GM19328 (cell line): ENCODE measurements around the gene AP3B1.

Source experiments
- ATAC-seq: cut with Tn5 transposase; IDR thresholded peaks from one replicate; pipeline ENCODE4 v1.9.1; 2021; ENCODE audit warnings: mild to moderate bottlenecking, moderate library complexity; ENCODE audit not compliant: unreplicated experiment

AP3B1 gene

DNA sequence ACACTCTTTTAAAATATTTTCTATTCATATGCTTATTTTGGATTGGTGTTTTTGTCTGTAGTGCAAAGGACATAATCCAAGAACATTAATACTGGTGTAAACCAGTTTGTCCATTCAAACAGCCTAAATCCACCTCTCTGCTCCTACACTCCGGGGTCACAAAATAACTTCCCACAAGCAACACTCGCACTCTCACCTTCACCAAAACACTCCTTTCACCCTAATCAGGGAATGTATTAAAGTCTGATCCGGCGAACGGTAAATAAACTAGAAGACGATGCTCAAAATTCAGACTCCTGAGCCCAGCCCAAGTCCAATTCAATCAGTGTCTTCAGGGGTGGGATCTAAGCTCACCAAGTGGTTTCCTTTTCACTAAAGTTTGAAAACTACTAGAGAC lies 649 bp downstream of the AP3B1 start:
- ATAC-seq: no peak

DNA sequence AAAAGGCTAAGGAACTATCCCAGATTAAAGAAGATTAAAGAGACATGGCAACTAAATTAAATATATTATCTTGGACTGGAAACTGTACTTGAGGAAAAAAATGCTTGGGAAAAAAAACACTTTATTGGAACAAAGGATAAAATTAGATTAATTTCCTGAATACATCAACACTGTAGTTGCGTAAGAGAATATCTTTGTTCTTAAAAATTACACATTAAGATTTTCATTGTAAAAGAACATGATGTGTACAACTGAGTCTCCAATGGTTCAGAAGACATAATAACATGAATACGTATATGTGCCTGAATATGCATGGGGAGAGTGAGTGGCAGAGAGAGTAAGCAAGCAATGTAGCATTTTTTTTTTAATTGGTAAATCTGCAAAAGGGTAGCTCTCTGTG lies 2.8 kb downstream of the AP3B1 start:
- ATAC-seq: no peak

DNA sequence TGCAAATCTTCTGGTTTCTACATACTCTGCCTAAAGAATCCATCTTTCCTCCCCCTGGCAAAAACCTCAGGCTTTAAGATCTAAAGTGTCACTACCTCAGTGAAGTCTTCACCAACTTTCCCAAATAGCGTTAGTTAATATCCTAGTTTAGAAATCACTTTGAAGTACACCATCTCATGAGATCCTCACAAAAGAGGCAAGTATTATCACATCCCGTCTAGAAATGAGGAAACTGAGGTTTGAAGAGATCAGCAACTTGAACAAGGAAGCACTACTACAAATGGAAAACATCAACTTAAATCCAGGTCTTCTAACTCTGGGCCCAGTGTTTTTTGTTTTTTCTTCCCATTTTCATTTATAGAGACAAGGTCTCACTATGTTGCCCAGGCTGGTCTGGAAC lies 4.6 kb downstream of the AP3B1 start:
- no peak for ATAC-seq

DNA sequence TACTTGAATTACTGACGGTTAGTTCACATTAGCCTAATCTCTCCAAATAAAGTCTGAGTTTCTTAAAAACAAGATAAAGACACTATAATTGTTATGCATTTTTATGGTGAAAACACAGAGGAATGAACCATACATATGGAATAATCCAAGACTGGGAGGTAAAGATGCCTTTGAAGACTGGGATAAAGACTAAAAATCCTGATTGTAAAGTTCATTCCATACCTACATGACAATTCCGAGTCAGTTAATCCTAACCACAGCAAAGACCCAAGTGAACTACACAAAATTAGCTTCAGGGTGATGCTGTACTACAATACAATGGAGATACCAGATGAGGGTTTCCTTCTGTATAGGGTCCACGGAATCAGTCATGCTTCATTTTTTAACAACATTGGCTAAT lies 6.3 kb downstream of the AP3B1 start:
- no peak for ATAC-seq

DNA sequence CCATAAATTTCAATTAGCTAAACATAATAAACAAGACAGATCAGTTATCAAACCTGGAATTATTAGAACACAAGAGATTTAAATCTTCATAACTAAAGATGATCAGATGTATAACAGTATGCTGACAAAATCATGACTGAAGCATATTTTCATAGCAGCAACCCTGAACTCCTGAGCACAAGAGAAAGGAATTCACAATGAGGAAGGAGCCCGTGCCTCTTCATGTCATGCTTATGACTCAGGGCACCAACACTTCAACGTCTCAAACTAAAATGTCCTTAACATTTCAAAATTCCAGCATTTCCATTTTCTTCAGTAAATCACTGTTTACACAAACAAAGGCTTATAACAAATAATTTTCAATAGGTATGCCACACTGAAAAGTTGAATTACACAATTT lies 6.7 kb downstream of the AP3B1 start:
- no peak for ATAC-seq

DNA sequence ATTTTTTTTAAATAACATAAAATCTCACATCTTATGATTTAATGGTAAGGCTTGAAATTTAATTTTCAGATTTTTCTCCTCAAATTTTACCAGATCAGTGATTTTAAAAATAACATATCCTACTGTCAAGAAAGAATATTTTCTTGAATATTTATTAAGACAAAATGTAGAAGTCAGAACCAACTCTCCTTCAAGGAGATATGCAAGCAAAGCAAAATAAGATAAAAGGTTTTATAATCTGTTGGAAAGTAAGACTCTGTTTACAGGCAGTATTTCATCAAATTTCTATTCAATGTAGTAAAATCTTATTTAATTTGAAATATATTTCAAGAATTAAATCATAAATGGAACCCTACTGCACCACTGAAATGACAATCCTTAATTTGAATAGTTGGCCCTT lies 7.3 kb downstream of the AP3B1 start:
- no peak for ATAC-seq

DNA sequence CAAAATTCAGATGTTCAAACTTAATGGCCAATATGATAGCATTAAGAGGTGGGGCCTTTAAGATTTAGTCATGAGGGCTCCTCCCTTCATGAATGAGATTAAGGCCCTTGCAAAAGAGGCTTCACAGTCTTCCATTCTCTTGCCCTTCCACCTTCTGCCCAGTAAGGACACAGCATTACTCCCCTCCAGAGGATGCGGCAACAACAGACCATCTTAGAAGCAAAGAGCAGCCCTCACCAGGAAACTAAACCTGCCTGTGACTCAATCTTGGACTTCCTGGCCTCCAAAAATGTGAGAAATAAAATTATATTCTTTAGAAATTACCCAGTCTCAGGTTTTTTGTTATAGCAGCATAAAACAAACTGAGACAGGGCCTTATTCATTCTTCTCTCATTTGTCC lies 8.2 kb downstream of the AP3B1 start:
- ATAC-seq: no peak

DNA sequence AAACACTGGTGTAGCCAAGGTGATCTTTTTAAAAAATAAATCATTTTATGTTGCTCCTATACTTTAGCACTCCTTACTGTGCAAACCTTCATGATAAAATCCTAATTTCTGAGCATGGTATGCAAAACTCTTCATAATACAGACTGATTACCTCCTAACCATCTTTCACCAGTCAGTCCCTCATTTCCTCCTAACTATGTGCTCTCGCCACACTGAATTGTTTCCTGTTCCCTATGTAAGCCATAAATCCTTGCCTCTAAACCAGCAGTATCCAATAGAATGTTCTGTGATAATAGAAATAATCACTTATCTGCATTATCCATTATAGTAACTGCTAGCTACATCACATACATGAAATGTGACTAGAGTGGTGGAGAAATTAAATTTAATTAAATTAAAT lies 10.7 kb downstream of the AP3B1 start:
- ATAC-seq: no peak

DNA sequence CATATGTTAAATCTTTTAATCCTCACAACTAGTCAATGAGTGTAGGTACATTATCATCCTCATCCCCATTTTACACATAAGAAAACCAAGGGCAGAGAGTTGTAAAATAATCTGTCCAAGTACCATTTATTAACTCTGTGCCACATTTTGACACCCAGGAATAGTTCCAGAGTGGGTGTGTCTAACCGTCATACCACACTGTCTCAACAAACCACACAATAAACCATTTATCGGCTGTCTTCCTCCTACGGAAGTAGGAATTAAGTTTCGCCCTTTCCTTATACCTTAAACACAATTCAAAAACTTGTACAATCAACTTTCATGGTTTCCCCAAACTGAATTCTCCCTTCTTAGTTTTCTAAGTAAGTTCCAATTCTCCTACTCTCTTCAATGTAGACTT lies 11.4 kb downstream of the AP3B1 start:
- no peak for ATAC-seq

DNA sequence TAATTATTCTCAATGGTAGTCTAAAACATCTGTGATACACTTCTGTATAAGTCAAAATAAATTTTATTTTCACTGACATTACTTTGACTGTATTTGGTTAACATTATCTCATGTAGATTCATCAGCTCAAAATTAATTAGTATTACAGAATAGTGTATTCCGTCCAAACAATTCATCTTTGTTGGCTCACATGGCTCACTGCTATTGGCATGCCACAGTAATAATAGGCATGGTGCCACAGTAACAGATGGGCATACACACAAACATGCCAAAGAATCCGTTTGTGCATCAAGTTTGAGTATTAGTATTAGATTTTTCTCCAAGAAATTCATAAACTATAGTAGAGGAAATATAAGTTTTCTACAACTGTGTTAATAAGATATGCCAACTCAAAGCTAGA lies 14.2 kb downstream of the AP3B1 start:
- no peak for ATAC-seq

DNA sequence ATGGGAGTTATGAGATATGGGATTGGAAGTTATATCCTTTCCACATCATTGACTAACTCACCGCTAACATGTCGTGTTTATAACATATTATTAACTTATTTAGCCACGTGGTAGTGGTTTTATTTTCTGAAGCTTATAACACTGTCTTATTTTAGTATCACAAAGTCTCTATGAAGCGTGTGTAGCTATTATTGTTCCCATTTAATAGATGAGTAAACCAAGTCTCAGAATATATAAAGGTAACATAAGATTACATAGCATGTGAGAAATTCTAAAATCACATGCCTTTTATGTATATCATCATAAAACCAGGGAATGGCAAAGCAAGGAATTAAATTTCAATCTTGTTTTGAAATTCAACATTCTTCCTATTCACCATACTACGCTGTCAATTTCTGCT lies 15.3 kb downstream of the AP3B1 start:
- no peak for ATAC-seq

DNA sequence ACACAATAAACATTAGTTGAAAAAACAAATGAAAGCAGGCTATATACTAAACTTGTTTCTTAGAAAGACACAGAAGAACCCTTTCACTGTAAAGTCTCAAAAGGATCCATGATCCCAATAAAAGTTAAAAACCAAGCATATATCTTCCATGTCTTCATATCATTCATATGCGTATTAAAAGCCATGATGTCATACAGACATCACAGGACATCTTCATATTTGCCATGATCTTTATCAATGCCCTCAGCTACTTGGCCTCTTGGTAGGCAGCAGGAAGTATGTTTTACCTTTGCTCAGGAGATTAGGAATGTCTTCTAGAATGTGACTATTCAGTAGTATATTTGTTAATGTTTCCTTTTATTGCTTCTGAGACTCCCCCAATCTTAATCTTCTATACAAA lies 16.8 kb downstream of the AP3B1 start:
- no peak for ATAC-seq

DNA sequence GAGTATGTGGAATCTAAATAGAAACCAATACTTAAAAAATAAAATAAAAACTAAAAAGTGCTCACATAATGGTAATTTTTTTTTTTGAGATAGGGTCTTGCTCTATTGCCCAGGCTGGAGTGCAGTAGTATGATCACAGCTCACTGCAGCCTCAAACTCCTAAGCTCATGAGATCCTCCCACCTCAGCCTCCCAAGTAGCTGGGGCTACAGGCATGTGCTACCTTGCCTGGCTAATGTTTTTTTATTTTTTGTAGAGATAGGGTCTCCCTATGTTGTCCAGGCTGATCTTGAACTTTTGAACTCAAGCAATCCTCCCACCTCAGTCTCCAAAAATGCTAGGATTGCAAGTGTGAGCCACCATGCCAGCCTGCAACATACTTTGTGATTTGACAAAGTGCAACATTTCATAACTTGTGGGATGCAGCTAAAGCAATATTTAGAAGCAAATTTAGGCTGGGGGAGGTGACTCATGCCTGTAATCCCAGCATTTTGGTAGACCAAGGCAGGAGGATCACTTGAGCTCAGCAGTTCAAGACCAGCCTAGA lies 18.4 kb downstream of the AP3B1 start:
- no peak for ATAC-seq

DNA sequence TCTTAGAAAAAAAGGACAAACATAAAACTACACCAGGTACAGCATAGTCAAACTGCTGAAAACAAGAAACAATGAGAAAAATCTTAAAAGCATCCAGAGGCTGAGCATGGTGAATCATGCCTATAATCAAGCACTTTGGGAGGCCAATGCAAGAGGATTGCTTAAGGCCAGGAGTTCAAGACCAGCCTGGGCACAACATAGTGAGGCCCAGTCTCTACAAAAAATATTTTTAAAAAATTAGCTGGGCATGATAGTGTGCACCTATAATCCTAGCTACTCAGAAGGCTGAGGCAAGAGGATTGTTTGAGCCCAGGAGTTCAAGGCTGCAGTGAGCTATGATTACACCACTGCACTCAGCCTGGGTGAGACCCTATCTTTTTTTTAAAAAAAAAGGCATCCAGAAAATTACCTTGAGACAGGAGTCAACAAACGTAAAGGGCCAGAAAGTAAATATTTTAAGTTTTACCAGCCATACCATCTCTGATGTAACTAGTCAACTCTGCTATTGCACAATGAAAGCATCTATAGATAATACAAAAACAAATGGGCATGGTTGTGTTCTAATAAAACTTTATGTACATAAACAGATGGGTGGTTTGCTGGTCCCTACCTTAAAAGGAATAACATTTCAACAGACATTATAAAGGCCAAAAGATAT lies 19.8 kb downstream of the AP3B1 start:
- no peak for ATAC-seq

DNA sequence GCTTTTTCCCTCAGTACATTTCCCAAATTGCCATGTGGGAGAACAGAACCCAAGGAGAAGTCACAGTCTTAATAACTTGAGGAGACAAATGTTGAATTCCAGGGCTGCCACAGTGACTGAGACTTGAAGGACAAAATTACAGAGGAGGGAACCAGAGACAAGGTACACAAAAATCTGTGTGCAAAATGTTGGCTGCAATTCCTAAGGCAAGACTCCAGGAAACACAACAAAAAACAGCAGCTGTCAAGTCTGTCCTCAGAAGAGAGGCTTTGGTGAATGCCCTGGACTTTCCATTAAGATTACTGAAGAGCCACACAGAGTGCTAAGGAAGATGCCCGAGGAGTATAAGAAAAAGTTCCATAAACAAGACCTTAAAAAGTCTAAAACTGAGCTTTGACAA lies 21.1 kb downstream of the AP3B1 start:
- ATAC-seq: no peak

DNA sequence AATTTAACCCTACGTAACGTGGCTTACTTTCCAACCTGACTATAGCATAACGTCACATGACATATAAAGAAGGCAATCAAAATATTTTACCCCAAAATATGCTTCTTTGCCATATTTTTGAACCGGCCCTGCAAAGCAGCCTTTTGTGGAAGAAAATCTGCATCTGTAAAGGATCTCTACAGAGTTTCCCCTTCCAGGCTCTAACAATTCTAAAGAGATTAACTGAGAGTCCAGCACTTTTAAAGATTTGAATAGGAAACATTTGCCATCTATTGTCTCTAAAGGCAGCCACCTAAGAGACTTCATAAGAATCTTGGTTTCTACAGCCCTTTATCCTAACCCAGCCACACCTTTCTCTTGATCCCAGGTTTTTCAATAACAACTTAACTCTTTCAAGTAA lies 22.7 kb downstream of the AP3B1 start:
- no peak for ATAC-seq

DNA sequence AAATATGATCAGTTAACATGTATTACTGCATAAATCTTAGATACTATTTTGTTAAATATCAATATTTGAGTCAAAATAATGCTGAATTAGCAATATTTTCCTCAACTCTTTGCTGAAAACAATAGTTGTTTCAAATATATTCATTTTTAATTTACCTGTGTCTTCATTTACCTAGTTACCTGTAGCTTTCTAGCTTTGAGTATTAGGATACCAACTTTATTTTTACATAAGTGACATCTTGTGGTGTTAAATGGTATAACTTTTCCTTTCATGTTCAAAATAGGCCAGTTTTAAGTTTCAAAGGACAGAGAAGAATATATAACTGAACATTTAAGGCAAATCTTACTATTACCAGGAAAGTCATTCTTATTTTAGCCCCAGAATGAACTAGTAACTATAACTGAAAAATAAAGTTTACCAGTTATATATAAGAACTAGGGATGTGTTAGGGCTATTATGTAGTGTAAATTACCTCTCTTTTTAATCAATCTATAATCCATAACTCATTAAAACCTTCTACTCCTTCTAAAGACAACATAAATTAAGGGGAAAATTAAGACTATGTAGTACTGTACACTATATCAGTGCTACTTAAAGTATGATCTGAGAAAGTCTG lies 25.3 kb downstream of the AP3B1 start:
- ATAC-seq: no peak

DNA sequence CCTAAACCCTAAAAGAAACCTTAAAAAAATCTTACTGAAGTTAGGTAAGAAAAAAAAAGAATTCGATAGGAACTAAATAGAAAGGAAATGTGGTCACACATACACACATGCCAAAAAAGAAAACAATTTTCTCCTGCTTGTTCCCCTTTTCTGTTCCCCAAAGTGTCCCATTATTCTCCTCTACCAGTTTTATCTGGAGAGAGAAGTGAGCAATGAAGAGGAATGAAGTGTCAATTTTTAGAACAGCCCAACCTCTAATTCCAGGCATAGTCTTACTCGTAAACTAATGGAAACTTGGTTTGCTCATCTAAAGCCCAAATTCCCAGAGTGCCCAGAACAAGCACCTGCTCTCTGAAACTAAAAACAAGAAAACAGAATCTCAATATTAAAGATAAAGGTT lies 26.1 kb downstream of the AP3B1 start:
- no peak for ATAC-seq

DNA sequence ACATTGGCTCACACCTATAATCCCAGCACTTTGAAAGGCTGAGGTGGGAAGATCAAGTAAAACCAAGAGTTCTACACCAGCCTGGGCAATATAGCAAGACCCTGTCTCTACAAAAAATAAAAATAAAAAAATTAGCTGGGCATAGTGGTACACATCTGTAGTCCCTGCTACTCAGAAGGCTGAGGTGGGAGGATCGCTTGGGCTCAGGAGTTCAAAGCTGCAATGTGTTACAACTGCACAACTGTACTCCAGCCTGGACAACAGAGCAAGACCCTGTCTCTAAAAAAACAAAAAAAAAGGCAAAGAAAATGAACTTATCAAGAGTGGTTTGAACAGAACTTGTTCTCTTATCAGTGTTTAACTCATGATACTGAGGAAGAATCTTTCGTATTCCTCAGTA lies 29.3 kb downstream of the AP3B1 start:
- no peak for ATAC-seq

DNA sequence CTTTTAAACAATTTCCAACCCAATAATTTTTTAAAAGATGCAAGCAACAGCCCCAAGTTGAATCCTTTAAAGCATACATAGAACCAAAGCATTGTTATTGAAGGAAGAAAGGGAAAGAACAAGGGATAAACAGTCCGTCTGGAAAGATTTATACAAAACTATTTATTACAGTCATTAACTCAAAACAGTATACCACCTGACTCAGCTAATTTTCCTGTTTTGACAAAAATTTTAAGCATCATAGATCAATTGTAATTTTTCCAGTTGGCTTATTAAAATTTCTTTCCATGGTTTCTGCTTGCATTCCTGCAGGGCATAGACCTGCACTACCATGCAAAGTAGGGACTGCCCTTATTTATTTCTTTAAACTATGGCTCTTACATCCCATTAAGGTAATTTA lies 29.9 kb downstream of the AP3B1 start:
- no peak for ATAC-seq

DNA sequence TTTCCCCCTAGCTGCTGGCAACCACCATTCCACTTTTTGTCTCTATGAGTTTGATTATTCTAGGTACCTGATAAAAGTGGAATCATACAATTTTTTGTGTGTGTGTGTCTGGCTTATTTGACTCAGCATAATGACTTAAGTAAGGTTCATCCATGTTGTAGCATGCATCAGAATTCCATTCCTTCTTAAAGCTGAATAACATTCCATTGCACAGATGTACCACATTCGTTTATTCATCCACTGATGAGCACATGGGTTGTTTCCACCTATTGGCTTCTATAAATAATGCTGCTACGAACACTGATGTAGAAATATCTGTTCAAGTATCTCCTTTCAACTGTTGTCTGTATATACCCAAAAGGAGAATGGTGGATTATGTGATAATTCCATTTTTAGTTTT lies 33.7 kb downstream of the AP3B1 start:
- ATAC-seq: no peak

DNA sequence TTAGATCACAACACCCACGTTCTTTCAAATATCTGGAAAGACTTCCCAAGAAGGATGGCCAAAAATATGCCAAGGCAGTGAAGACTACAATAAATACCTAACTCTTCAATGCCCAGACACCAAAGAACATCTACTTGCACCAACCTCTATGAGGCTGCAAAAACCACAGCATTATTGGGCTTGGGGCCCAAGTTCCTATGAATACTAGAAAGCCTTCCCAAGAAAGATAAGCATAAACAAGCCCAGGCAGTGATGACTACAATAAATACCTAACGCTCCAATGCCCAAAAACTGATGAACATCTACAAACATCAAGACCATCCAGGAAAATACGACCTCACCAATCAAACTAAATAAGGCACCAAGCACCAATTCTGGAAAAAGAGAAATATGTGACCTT lies 41.3 kb downstream of the AP3B1 start:
- no peak for ATAC-seq

DNA sequence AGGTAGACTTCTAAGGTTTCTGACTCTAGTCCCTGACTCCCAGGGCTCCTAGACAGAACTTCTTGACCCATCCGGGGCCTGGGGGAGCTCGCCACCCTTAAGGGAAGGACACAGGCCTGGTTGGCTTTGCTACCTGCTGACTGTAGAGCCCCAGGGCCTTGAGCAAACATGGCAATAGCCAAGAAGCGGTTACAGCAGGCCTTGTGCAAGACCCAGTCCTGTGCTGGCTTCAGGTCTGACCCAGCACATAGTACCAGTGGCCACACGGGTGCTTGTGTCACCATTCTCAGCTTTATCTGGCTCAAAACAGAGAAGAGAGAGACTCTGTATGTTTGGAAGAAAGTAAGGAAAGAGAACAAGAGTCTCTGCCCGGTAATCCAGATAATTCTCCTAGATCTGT lies 41.8 kb downstream of the AP3B1 start:
- no peak for ATAC-seq
